ENCODE measurements around the gene IL21R. TPM values are rescaled to one million over a fixed set of nuclear protein-coding genes. Genes with fewer than 3 reads are reported as not detected.
A peak's percentile ranks its signal among the peaks of the same experiment; 100 is the strongest.

Gene IL21R
- total and polyA plus RNA-seq, 10 of the 15 experiments (the other 5 are each of a cell fraction or from before 2014, with no cell fraction given), result 5.3 to 138 (median 82.5) TPM

DNA sequence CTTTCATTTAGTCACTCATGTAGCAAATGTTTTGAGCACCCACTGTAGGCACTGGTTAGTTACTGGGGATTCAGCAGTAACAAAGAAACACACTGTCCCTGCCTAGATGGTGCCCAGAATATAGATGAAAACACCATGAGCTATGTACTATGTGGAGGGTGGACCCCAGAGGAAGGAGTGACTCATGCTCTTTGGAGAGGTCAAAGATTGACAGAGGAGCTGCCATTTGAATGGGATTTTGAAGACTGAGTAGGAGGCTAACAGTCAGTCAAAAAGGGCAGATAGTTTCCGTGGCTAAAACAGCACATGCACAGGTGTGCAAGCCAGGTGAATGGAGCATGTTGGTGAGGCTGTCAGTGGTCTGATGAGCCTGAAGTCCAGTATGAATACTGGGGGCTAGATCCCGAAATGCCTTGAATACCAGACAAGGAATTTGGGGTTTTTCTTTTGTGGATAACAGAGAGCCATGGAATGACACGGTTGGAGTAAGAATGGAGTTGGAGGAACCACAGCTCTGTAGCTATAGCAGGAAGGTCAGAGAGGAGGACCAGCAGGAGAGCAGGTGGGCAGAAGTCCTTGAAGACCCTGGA, 6.1 kb downstream of the IL21R start (continued):
- TF ChIP-seq ZNF24 (IDR thresholded peaks at IDR 0.05) (no peak), ZBED1 (IDR thresholded peaks at IDR 0.05; ENCODE audit: borderline replicate concordance) (peak; percentile 19; the same call in 1 of the 2 replicates), BHLHE40 (IDR thresholded peaks at IDR 0.05; ENCODE audit: borderline replicate concordance in 1 of 2, low read depth in 2 of 2, low read length in 1 of 2) (peak; percentile 71 to 77; a peak in 3 of 4 replicates), SUPT20H (IDR thresholded peaks at IDR 0.05; ENCODE audit: borderline replicate concordance, control insufficient read depth, low read depth, low read length) (no peak), SREBF1 (IDR thresholded peaks at IDR 0.05; ENCODE audit: low read length) (no peak), SMAD1 (IDR thresholded peaks at IDR 0.05; ENCODE audit: low read depth, partially characterized antibody) (no peak), ETV6 (conservative IDR thresholded peaks at IDR 0.05 in 1 of 2, IDR thresholded peaks at IDR 0.05 in 1 of 2; ENCODE audit: borderline replicate concordance in 1 of 2, low read depth in 1 of 2) (no peak), SUZ12 (IDR thresholded peaks at IDR 0.05; ENCODE audit: unreplicated experiment) (no peak), TBL1XR1 (IDR thresholded peaks at IDR 0.05; ENCODE audit: low read depth, low read length) (no peak), NRF1 (conservative IDR thresholded peaks at IDR 0.05; ENCODE audit: low read depth, low read length) (no peak), SREBF2 (IDR thresholded peaks at IDR 0.05; ENCODE audit: low read length) (no peak), JUNB (IDR thresholded peaks at IDR 0.05) (0 out of 2 replicates have a peak, but pooled peaks have one; percentile 45), NR2F1 (conservative IDR thresholded peaks at IDR 0.05) (no peak)
- TF ChIP-seq, protein P1, sequence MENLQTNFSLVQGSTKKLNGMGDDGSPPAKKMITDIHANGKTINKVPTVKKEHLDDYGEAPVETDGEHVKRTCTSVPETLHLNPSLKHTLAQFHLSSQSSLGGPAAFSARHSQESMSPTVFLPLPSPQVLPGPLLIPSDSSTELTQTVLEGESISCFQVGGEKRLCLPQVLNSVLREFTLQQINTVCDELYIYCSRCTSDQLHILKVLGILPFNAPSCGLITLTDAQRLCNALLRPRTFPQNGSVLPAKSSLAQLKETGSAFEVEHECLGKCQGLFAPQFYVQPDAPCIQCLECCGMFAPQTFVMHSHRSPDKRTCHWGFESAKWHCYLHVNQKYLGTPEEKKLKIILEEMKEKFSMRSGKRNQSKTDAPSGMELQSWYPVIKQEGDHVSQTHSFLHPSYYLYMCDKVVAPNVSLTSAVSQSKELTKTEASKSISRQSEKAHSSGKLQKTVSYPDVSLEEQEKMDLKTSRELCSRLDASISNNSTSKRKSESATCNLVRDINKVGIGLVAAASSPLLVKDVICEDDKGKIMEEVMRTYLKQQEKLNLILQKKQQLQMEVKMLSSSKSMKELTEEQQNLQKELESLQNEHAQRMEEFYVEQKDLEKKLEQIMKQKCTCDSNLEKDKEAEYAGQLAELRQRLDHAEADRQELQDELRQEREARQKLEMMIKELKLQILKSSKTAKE (IDR thresholded peaks at IDR 0.05; ENCODE audit: low read depth, poor library complexity, severe bottlenecking), result no peak
- TF ChIP-seq, protein P2, sequence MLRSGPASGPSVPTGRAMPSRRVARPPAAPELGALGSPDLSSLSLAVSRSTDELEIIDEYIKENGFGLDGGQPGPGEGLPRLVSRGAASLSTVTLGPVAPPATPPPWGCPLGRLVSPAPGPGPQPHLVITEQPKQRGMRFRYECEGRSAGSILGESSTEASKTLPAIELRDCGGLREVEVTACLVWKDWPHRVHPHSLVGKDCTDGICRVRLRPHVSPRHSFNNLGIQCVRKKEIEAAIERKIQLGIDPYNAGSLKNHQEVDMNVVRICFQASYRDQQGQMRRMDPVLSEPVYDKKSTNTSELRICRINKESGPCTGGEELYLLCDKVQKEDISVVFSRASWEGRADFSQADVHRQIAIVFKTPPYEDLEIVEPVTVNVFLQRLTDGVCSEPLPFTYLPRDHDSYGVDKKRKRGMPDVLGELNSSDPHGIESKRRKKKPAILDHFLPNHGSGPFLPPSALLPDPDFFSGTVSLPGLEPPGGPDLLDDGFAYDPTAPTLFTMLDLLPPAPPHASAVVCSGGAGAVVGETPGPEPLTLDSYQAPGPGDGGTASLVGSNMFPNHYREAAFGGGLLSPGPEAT (IDR thresholded peaks at IDR 0.05; ENCODE audit: low read depth), result no peak
- TF ChIP-seq, protein P3, sequence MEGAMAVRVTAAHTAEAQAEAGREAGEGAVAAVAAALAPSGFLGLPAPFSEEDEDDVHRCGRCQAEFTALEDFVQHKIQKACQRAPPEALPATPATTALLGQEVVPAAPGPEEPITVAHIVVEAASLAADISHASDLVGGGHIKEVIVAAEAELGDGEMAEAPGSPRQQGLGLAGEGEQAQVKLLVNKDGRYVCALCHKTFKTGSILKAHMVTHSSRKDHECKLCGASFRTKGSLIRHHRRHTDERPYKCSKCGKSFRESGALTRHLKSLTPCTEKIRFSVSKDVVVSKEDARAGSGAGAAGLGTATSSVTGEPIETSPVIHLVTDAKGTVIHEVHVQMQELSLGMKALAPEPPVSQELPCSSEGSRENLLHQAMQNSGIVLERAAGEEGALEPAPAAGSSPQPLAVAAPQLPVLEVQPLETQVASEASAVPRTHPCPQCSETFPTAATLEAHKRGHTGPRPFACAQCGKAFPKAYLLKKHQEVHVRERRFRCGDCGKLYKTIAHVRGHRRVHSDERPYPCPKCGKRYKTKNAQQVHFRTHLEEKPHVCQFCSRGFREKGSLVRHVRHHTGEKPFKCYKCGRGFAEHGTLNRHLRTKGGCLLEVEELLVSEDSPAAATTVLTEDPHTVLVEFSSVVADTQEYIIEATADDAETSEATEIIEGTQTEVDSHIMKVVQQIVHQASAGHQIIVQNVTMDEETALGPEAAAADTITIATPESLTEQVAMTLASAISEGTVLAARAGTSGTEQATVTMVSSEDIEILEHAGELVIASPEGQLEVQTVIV (IDR thresholded peaks at IDR 0.05; ENCODE audit: borderline replicate concordance, partially characterized antibody), result no peak
- TF ChIP-seq, protein P4, sequence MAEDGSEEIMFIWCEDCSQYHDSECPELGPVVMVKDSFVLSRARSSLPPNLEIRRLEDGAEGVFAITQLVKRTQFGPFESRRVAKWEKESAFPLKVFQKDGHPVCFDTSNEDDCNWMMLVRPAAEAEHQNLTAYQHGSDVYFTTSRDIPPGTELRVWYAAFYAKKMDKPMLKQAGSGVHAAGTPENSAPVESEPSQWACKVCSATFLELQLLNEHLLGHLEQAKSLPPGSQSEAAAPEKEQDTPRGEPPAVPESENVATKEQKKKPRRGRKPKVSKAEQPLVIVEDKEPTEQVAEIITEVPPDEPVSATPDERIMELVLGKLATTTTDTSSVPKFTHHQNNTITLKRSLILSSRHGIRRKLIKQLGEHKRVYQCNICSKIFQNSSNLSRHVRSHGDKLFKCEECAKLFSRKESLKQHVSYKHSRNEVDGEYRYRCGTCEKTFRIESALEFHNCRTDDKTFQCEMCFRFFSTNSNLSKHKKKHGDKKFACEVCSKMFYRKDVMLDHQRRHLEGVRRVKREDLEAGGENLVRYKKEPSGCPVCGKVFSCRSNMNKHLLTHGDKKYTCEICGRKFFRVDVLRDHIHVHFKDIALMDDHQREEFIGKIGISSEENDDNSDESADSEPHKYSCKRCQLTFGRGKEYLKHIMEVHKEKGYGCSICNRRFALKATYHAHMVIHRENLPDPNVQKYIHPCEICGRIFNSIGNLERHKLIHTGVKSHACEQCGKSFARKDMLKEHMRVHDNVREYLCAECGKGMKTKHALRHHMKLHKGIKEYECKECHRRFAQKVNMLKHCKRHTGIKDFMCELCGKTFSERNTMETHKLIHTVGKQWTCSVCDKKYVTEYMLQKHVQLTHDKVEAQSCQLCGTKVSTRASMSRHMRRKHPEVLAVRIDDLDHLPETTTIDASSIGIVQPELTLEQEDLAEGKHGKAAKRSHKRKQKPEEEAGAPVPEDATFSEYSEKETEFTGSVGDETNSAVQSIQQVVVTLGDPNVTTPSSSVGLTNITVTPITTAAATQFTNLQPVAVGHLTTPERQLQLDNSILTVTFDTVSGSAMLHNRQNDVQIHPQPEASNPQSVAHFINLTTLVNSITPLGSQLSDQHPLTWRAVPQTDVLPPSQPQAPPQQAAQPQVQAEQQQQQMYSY (CRISPR knock-in tag; IDR thresholded peaks at IDR 0.05), result no peak
- TF ChIP-seq, protein P5, sequence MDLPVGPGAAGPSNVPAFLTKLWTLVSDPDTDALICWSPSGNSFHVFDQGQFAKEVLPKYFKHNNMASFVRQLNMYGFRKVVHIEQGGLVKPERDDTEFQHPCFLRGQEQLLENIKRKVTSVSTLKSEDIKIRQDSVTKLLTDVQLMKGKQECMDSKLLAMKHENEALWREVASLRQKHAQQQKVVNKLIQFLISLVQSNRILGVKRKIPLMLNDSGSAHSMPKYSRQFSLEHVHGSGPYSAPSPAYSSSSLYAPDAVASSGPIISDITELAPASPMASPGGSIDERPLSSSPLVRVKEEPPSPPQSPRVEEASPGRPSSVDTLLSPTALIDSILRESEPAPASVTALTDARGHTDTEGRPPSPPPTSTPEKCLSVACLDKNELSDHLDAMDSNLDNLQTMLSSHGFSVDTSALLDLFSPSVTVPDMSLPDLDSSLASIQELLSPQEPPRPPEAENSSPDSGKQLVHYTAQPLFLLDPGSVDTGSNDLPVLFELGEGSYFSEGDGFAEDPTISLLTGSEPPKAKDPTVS (IDR thresholded peaks at IDR 0.05; ENCODE audit: low read depth, low read length), result no peak
